H1 (cell line): ENCODE results near the gene DCBLD1.

Source experiments
- BCL11A ChIP-seq, 2 experiments: IDR thresholded peaks; one replicate each; pipeline ENCODE4 v1.6.1; 2011; ENCODE audit warnings: low read depth in 2 of 2, low read length in 2 of 2, mild to moderate bottlenecking in 2 of 2
- KDM5A ChIP-seq: fragments of 200-600 bp; IDR thresholded peaks from 2 replicates; pipeline ENCODE4 v1.7.1; 2012; ENCODE audit warnings: mild to moderate bottlenecking, low read length, inconsistent platforms, mixed read lengths
- POLR2A ChIP-seq, 2 experiments: IDR thresholded peaks; 1 replicate in 1 of 2; 2 replicates in 1 of 2; pipeline ENCODE4 v1.6.1; 2011; ENCODE audit warnings: low read depth in 2 of 2, low read length in 2 of 2, mild to moderate bottlenecking in 2 of 2; ENCODE audit errors: control extremely low read depth in 1 of 2
- POLR2AphosphoS5 ChIP-seq: IDR thresholded peaks from 2 replicates; pipeline ENCODE4 v1.6.1; 2011; ENCODE audit warnings: low read depth, low read length
- SIN3A ChIP-seq, 2 experiments: IDR thresholded peaks in 1 of 2; conservative IDR thresholded peaks in 1 of 2; 2 replicates each; pipeline ENCODE4 v1.6.1; 2011 to 2012; ENCODE audit warnings: low read length in 2 of 2, improper control_type of control experiment in 1 of 2, low read depth in 1 of 2, mild to moderate bottlenecking in 1 of 2

- TF ChIP-seq BCL11A (IDR thresholded peaks at IDR 0.05; ENCODE audit: low read depth in 2 of 2, low read length in 2 of 2) = no peak
- TF ChIP-seq POLR2AphosphoS5 = no peak
- TF ChIP-seq SIN3A (conservative IDR thresholded peaks at IDR 0.05 in 1 of 2, IDR thresholded peaks at IDR 0.05 in 1 of 2; ENCODE audit: low read depth in 1 of 2, low read length in 2 of 2) = no peak
- no peak for TF ChIP-seq POLR2A (IDR thresholded peaks at IDR 0.05; ENCODE audit: control extremely low read depth in 1 of 2, low read depth in 2 of 2, low read length in 2 of 2)
- TF ChIP-seq KDM5A = no peak
These were observed 48.9 kb downstream of the DCBLD1 start for GRCh38 chr6:117531346-117531745.
